CD4-positive, alpha-beta T cell treated with Interleukin-12 subunit alpha and Interleukin-12 subunit beta, for 1 hour (primary cell): ENCODE measurements around the gene BTG4.

Source experiments
- DNase-seq: peaks from one replicate; pipeline ENCODE4 v3.0.0-alpha.2; 2020

The BTG4 gene

DNA sequence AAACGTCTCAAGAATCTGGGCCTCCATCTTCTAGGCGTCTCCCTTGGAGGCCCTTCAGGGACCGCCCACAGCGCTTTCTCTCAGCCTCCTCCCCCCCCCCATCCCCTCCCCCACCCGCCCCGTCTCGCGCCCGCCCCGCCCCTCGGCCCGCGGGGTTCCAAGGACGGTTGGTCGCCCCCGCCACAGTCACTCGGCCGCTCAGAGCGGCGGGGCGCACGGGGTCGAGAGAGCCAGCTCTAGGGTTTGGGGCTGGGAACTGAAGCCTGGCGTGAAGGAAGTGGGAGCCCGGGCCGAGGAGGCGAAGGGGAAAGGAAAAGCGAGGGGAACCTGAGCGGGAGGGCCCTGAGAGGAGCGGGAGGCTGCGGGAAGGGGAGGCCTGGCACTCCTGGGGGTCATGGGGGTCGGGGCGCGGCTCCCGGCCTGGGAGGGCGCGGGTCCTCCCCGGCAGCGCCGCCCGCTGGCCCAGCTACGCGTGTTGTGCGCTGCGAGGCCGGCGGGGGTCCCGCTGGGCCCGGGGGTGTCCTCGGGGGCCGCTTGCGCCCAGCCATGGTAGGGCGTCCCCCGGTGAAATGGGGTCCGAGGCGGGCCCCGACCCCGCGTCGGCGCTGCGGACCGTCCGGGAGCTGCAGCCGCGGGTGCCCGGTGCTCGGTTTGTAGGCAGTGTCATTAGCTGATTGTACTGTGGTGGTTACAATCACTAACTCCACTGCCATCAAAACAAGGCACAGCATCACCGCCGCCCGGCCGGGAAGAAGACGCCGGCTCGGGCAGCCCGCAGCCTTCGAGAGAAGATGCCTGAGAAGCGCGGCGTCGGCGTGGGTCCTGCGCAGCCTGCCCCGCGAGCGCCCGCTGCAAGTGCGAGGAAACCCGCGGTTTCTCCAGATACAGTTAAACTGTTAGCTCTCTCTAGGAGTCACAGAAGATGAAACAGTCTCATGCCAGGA lies at the start of gene BTG4:
Gene BTG4 (minus strand): TSS at position 91 of the 944 bp plus-strand sequence. CDS start 13,610 bp downstream, outside the sequence.
- no peak for DNase-seq

GRCh38 chr11:111561791-111562325 lies 49.7 kb upstream of the BTG4 start:
- no peak for DNase-seq

DNA sequence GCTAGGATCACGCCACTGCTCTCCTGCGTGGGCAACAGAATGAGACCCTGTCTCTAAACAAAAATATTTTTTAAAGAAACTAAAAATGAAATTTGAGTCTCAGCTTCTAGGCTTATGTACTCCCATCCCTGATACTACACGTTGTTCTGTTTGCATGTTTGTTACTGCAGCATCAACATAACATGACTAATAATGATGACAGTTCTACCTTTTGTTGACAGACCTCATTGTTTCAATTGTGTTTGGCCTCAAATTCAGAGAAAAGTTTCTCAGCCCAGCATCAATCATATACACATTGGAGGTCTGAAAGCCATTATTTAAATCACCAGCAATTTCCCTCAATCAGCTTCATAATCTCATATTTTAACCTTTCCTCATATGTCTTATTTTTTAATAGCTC lies 49.1 kb upstream of the BTG4 start:
- no peak for DNase-seq

DNA sequence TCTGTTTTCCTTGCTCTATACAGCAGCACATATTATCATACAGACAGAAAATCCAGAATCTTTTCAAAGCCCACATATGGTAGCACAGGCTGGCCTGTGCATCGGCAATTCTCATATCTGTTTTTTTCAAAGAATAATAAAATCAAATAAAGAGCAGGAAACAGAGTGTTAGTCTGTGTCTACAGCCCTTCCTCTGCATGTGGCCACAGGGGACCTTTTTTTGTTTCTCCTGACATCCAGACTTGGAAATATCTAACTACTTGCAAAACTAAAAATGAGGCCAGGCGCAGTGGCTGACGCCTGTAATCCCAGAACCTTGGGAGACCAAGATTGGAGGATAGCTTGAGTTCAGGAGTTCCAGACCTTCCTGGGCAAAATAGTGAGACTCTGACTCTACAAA lies 48.6 kb upstream of the BTG4 start:
- DNase-seq, result no peak

DNA sequence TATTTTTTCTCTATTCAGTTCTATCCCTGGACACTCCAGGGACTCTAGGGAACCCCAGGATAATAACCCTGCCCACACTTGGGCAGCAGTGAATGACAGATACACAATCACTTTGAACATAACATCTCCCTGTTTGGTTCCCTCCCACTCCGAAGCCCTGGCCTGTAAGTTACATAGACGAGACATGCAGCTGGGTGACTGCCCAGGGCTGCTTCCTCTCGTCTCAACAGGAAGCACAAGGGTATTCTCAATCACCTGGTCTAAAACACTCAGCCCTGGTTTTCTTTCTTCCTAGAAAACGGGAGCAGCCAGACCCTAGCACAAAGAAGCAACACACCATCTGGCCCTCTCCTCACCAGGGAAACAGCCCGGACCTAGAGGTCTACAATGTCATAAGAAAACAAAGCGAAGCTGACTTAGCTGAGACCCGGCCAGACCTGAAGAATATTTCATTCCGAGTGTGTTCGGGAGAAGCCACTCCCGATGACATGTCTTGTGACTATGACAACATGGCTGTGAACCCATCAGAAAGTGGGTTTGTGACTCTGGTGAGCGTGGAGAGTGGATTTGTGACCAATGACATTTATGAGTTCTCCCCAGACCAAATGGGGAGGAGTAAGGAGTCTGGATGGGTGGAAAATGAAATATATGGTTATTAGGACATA lies 47.7 kb upstream of the BTG4 start:
- no peak for DNase-seq

DNA sequence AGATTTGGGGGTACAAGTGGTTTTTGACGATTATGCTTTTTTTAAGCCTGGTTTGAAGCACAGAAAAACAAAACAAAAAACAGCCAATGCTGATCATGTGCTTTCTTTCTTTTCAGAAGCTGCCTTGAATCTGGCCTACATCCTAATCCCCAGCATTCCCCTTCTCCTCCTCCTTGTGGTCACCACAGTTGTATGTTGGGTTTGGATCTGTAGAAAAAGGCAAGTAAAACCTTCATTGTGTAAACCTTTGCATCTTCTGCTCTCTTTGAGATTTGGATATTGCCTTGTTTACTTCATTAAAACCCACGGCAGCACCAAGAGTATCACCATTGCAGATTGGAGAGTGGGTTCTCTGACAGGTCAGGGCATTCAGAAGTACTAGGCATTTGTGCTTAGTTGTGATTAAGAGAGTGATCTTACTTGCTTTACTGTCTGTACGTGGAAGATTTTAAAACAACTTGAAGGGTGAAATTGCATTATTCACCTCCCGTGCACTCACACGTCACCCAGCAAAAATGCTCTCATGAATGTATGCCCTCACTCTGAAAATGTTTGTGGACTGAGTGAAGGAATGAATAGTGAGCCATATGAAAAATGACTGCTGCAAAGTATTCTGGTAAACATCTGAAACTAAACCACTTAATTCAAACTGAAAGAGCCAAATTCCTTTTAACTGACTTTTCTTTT lies 45.4 kb upstream of the BTG4 start:
- no peak for DNase-seq

- no peak for DNase-seq
Observed at GRCh38 chr11:111555255-111555654, 43.1 kb upstream of the BTG4 start.

GRCh38 chr11:111554532-111554931 lies 42.3 kb upstream of the BTG4 start:
- no peak for DNase-seq

DNA sequence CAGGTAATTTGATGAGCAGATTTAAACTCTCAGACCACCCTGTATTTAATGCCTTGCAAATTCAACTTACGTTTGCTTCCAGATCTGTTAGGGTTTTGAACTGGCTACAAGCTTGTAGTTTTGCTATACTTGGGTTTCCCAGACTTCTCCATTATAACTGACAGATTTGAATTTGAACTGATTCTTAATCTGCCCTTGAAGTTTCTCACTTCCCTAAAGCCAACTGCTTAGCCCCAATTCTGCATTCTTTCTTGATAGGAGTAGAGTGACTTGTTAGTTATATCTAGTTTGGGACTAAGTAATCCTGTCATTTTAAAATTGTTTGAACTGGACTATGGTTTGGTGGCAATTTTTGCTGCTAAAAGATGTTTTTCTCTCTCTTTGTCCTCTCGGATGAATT lies 38.1 kb upstream of the BTG4 start:
- no peak for DNase-seq

DNA sequence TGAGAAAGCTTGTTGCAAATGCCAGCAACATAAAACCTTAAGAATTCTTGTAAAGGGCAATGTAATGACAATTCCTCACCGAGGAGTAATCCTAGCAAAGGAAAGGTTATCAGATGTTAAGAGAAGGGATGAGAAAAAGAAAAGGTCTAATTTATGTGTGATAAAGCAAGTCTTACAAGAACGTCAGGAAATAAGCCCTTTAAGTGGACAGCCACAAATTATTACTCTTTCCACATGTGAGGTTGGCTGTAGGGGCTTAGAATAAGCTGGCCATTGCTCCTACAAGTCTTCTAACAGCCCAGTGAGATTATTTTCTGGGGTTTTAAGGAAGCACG lies 37.6 kb upstream of the BTG4 start:
- DNase-seq, result no peak

DNA sequence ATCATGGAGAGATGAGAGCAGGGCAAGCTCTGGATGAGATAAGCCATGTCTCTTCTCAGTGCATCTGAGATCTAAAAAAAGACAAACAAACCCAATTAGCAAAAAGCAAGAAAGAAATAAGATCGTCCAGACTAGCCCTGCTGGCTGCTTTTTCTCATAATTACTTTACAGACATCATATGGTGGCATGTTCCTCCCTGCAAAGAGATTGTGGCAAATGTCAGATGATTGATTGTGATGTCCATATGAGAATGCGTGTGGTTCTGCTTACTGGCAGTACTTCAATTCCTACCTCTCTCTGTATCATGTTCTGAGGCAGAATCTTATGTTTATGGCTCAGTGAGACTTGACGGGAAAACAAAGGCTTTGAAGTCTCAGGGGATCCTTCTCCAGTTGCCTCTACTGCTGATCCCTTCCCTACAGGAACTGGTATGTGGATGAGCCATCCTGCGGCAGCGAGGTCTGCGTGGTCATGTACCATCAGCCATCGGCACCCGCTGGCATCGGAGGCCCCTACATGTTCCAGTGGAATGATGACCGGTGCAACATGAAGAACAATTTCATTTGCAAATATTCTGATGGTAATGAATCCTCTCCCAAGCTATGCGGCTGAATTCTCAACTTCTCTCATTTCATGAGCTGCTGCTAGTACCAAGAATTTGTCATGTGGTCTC lies 37.1 kb upstream of the BTG4 start:
- no peak for DNase-seq

- DNase-seq, result no peak
Observed at GRCh38 chr11:111548525-111548924, 36.3 kb upstream of the BTG4 start.

- no peak for DNase-seq
Observed at GRCh38 chr11:111542606-111543275, 30.6 kb upstream of the BTG4 start.

GRCh38 chr11:111541254-111542061 lies 29.3 kb upstream of the BTG4 start:
- DNase-seq, result peak; percentile 11

DNA sequence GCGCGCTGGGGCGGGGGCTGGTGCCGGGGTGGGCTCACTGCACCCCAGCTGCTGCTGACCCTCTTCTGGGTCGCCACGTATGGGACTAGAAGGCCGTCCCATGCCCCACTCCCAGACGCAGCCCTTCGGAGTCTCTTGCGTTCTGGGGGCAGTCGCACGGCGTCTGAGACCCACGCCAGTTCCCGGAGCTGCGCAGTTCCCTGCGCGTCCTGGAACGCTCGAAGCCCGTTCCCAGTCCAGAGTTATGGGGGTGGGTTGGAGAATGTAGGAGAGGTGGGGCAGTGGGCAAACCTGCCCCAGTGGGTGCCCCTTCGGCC lies 28.7 kb upstream of the BTG4 start:
- no peak for DNase-seq

DNA sequence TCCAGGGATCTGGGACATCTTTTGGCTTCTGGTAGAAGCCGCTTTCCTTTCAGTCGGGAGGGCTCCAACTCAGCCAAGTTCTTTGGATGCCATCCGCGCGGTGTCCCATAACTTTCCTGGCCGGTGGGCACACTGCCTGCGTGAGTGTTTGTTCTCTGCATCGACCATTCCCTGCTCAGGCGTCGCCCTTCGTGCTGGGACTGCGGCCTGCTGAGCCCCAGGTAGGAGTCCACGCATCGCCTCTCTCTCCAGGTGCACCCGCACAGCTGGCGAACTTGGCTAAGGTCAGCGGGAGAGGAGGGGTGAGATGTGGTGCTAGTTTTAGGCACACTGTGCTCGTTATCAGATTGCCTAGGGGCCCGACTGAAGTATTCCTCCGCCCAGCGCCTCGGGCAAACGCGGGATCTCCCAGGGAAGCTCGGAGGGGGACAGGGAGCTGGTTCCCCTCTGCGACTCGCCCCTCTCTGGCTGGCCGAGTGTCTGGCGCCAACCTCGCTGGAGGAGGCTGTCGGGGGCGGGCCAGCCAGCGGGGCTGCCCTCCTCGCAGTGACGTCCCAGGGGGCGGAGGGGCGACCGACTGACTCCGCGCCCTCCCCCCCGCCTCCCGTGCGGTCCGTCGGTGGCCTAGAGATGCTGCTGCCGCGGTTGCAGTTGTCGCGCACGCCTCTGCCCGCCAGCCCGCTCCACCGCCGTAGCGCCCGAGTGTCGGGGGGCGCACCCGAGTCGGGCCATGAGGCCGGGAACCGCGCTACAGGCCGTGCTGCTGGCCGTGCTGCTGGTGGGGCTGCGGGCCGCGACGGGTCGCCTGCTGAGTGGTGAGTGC lies 28.1 kb upstream of the BTG4 start, which contains the start of gene LAYN:
Gene LAYN (plus strand): TSS at position 607 of the 823 bp plus-strand sequence. CDS start 124 bp downstream, at position 731.
- DNase-seq, result peak; percentile 24

DNA sequence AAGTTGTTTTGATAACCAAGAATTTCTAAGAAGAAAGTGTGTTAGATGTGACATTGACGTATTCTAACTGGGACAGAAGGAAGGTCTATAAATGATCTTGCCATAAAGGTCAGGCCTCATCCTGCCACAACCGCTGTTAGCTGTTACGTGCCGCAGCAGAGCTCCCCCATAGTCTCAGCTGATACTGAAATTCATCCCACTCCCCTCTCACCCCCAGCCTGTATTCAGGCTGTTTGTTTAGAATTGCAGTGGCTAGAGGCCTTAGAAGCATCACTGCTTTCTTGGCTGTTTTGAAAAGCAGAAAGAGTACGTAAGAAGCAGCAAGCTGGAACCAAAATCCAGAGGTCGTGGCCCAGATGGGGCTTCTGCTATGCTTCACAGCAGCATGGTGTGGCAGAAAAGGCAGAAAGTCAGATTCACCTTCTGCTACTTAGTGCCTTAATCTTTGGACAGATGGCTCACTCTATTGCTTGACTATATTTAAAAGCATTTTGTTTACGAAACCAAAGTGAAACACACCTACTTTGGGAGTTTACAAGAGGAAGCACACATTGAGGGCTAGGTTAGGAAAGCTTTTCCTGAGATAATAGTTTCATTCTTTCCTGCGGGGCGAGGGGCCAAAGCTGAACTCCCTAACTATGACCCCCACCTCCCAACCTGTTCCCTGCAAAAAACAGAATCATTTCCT lies 27.4 kb upstream of the BTG4 start:
- DNase-seq, result no peak

DNA sequence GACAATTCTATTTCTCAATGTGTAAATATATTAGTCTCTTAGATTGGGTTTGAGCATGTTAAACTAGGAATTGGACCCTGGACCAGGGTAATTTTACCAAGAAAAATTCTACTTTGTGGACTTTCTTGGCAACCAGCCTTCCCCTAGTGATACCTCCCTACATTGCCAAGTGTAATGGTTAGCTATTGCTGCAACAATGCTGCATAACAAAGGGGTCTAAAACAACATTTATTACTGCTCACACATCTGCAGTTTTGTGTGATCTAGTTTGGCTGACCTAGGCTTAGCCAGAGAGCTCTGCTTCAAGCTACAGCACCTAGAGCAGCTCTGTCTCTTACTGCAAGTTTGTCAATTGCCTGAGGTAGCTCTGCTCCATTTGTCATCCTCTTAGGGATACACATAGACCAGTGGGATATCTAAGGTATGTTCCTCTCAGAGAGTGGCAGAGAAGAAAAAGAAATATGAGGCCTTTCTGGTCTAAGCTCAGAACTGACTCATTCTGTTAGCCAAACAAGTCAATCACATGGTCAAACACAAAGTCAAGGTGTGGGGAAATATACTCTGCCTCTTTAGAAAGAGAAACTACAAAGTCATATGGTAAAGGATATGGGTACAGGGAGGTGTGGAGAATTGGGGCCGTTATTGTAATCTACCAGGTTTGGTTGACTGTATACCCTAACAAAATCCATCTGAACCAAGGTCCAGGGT lies 26.4 kb upstream of the BTG4 start:
- no peak for DNase-seq

DNA sequence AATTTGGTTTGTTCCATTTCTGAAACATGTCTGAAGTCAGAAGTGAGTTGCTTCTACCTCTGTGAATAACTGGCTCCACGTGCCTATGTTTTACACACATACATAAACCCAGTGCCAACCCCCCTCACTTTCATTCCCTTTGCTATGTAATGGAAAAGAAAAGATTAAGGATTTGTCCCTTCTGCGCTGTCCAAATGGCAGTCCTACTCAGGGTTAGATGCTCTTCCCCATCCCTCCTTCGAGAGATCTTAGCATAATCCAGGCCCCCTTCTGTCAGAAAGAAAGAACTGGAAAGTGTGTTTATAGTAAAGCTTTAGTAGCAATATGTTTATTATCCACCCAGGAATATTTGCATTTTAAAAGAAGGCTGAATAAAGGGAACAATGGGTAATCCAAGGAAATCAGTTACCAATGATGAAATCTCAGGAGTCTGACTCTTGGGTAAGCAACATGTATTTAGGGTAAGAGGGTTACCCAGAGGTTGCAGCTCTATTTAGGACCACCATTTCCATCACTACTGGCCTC lies 25.2 kb upstream of the BTG4 start:
- no peak for DNase-seq
